GM12872 (cell line): ENCODE measurements around the gene ARHGEF26.

Experiments used
- TF ChIP-seq, protein P1 (sequence below): IDR thresholded peaks from 3 replicates; pipeline ENCODE4 v1.5.1; 2011; ENCODE audit warnings: low read depth, mild to moderate bottlenecking, low read length, moderate library complexity; ENCODE audit not compliant: insufficient read depth

ARHGEF26 gene

DNA sequence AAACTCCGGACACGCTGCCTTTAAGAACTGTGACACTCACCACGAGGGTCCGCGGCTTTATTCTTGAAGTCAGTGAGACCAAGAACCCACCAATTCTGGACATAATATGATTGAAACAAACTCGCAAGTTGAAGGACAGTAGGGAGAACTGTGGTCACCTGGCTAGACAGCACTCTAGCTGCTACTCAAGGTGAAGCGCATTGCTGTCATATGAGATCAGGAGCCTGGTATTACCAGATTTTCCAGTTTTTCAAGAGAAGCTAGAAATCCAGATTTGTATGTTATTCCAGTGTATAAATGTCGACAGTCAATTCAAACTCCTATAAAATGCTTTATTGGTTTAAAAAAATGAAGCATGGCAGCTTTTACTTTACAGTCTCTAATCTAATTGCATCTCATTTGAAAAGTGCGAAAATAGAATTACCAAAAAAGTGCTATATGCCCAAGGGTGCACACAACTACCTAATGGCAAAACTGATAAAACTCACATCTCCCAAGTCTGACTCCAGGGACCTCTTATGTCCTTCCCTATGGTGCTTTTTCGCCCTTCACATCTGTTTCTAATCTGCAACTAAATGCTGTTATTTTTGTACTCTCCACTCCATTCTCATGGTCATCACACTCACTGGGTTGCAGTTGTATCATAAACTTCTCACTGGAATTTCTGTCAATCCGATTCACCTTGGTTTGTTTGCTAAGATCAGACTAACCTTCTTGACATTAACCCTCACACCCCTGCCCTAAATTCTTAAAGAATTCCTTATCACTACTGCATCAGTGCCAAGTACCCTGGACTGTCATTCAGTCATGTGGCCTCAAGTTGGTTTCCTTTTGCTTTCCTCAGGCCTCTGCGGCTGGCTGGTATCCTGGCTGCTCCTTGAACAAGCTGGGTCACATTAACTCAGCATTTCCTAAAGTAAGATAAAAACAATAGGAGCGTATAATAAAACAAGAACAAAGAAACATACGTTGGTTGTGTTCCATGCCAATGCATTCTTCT is 31.5 kb upstream of the ARHGEF26 start:
- TF ChIP-seq, protein P1, sequence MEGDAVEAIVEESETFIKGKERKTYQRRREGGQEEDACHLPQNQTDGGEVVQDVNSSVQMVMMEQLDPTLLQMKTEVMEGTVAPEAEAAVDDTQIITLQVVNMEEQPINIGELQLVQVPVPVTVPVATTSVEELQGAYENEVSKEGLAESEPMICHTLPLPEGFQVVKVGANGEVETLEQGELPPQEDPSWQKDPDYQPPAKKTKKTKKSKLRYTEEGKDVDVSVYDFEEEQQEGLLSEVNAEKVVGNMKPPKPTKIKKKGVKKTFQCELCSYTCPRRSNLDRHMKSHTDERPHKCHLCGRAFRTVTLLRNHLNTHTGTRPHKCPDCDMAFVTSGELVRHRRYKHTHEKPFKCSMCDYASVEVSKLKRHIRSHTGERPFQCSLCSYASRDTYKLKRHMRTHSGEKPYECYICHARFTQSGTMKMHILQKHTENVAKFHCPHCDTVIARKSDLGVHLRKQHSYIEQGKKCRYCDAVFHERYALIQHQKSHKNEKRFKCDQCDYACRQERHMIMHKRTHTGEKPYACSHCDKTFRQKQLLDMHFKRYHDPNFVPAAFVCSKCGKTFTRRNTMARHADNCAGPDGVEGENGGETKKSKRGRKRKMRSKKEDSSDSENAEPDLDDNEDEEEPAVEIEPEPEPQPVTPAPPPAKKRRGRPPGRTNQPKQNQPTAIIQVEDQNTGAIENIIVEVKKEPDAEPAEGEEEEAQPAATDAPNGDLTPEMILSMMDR: no peak

DNA sequence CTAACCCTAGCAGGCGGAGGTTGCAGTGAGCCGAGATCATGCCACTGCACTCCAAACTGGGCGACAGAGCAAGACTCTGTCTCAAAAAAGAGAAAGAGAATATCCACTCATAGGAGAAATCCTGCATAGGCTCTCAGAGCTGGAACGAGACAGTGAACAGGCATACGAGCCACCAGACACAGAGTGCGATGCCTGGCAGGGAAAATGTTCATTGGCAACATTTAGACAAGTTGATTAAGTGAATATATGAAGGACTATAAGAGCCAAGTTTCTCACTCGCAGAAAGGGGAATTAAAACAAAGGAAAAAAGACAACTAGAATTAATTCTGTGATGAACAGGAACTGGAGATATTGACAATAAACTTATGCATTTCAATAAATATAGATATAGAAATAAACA is 27.1 kb upstream of the ARHGEF26 start:
- TF ChIP-seq, protein P1: no peak

GRCh38 chr3:154095832-154096421 is 25.3 kb upstream of the ARHGEF26 start:
- TF ChIP-seq, protein P1: no peak; the same call in 2 of the 3 replicates

- TF ChIP-seq, protein P1: no peak
These were observed 22.8 kb upstream of the ARHGEF26 start for GRCh38 chr3:154098376-154098775.

DNA sequence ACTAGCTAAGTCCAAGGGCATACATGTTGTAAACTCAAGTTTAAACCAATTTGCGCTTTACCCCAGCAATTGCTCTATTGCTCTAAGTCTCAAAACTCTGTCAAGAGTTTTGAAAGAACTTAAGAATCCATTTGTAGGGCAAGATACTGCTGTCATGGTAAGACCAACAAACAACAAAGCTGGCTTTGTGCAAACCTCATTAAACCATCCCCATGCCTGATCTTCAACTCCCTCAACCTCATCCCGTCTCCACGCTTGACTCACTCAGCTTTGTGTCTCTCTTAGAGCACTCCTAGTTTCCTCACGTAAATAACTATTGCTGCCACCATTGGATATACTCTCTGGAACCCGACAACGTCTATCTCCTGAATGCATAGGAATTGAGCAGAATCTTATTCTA is 20.6 kb upstream of the ARHGEF26 start:
- TF ChIP-seq, protein P1: no peak

- TF ChIP-seq, protein P1: no peak
These were observed 19.9 kb upstream of the ARHGEF26 start for GRCh38 chr3:154101250-154101649.

- TF ChIP-seq, protein P1: no peak
These were observed 19.0 kb upstream of the ARHGEF26 start for GRCh38 chr3:154102225-154102624.
